ENCODE results near the gene SLC66A2.

DNA sequence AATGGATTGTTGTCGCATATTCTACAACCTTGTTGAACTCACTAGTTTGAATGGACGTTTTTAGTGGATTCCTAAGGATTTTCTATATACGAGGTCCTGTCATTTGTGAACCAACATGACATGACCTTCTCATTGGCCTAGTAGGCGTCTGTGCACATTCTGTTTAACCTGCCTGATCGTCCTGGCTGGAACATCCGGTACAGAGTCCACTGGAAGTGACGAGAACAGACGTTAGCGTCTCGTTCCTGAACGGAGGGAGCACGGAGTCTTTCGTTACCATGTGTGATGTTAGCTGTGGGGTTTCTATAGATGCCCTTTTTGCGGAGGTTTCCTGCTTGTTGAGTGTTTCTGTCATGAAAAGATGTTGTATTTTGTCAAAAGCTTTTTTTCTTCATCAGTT lies 61.9 kb downstream of the SLC66A2 start:
- TF ChIP-seq, protein P1, sequence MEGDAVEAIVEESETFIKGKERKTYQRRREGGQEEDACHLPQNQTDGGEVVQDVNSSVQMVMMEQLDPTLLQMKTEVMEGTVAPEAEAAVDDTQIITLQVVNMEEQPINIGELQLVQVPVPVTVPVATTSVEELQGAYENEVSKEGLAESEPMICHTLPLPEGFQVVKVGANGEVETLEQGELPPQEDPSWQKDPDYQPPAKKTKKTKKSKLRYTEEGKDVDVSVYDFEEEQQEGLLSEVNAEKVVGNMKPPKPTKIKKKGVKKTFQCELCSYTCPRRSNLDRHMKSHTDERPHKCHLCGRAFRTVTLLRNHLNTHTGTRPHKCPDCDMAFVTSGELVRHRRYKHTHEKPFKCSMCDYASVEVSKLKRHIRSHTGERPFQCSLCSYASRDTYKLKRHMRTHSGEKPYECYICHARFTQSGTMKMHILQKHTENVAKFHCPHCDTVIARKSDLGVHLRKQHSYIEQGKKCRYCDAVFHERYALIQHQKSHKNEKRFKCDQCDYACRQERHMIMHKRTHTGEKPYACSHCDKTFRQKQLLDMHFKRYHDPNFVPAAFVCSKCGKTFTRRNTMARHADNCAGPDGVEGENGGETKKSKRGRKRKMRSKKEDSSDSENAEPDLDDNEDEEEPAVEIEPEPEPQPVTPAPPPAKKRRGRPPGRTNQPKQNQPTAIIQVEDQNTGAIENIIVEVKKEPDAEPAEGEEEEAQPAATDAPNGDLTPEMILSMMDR (IDR thresholded peaks at IDR 0.05) = no peak
- TF ChIP-seq POLR2A (IDR thresholded peaks at IDR 0.05) = no peak

Measured in adrenal gland (tissue), 5 donors.